A673 (cell line): ENCODE results near the gene LUC7L2. TPM values are rescaled to one million over a fixed set of nuclear protein-coding genes. Genes with fewer than 3 reads are reported as not detected.

Source experiments
- Bru-seq: library from RNA; stranded (reverse); fragments of 400-500 nt; gene quantifications from one replicate; lab custom pipeline; 2021; lab: Mats Ljungman, UMichigan
- BruChase-seq, 2 experiments: library from RNA; stranded (reverse); fragments of 400-500 nt; gene quantifications; one replicate each; lab custom pipeline; 2021; lab: Mats Ljungman, UMichigan
- BruUV-seq: library from RNA; stranded (reverse); fragments of 400-500 nt; replicated peaks from 2 replicates; lab custom pipeline; 2021; lab: Mats Ljungman, UMichigan
- CTCF ChIA-PET: fragments of 300-600 bp; sonication (Branson Sonifier 250); formaldehyde crosslinking; loops from one replicate; lab custom pipeline; 2022; ENCODE audit warnings: antibody characterized with exemption; lab: Charles Lee
- POLR2A ChIA-PET: fragments of 300-600 bp; sonication (Branson Sonifier 250); formaldehyde crosslinking; loops from one replicate; lab custom pipeline; 2022; ENCODE audit warnings: antibody characterized with exemption; ENCODE audit not compliant: low non-redundant PET; lab: Charles Lee
- DNase-seq: peaks from one replicate; pipeline ENCODE4 v3.0.0-alpha.2; 2015; ENCODE audit warnings: low spot score
- H3K27ac ChIP-seq: fragments of 200-600 bp; sonication (generic); 2 replicates; pipeline ENCODE4 v1.5.1; 2016; ENCODE audit warnings: mixed run types, low read depth, mild to moderate bottlenecking, mixed read lengths, antibody characterized with exemption, low read length; ENCODE audit not compliant: poor library complexity, severe bottlenecking
- H3K27me3 ChIP-seq: fragments of 200-600 bp; sonication (generic); replicated peaks from 2 replicates; pipeline ENCODE4 v1.6.1; 2017; ENCODE audit warnings: mixed run types, low read depth, mild to moderate bottlenecking, mixed read lengths, antibody characterized with exemption, low read length; ENCODE audit not compliant: insufficient read depth, poor library complexity
- H3K36me3 ChIP-seq: fragments of 200-600 bp; sonication (generic); 2 replicates; pipeline ENCODE4 v1.6.1; 2016; ENCODE audit warnings: mixed run types, mild to moderate bottlenecking, mixed read lengths, antibody characterized with exemption, low read length; ENCODE audit not compliant: insufficient read depth, poor library complexity, severe bottlenecking
- H3K4me1 ChIP-seq: fragments of 200-600 bp; sonication (generic); 2 replicates; pipeline ENCODE4 v1.6.1; 2017; ENCODE audit warnings: mixed run types, mild to moderate bottlenecking, mixed read lengths, antibody characterized with exemption, low read length; ENCODE audit not compliant: insufficient read depth, poor library complexity, severe bottlenecking
- H3K4me3 ChIP-seq: fragments of 200-600 bp; sonication (generic); 2 replicates; pipeline ENCODE4 v1.5.1; 2016; ENCODE audit warnings: low read depth, mixed run types, mild to moderate bottlenecking, mixed read lengths, low read length; ENCODE audit not compliant: poor library complexity, severe bottlenecking
- H3K9me3 ChIP-seq: fragments of 200-600 bp; sonication (generic); 2 replicates; pipeline ENCODE4 v1.6.1; 2016; ENCODE audit warnings: mixed run types, low read depth, mild to moderate bottlenecking, mixed read lengths, antibody characterized with exemption, low read length; ENCODE audit not compliant: poor library complexity, severe bottlenecking
- EZH2 ChIP-seq: fragments of 200-600 bp; sonication (generic); IDR thresholded peaks from 2 replicates; pipeline ENCODE4 v1.6.1; 2017; ENCODE audit warnings: borderline replicate concordance, low read depth, mild to moderate bottlenecking, mixed read lengths, antibody characterized with exemption, low read length; ENCODE audit not compliant: poor library complexity, severe bottlenecking
- intact Hi-C: fragments of 100-400 bp; cut with micrococcal nuclease; formaldehyde crosslinking; loops from one replicate; pipeline ENCODE4 v1.10.0; 2022; ENCODE audit not compliant: unreplicated experiment
- long read RNA-seq: library from polyadenylated mRNA; stranded (forward); transcript quantifications from one replicate; pipeline ENCODE4 v2.0.0, GENCODE V29; 2022
- total RNA-seq: library from RNA; stranded (reverse); gene quantifications from 2 replicates; pipeline ENCODE4 v1.2.3, GENCODE V29; 2021
- TF ChIP-seq, protein P1 (sequence below): fragments of 300-800, 200-600 bp; sonication (generic); conservative IDR thresholded peaks from 2 replicates; pipeline ENCODE4 v1.5.1; 2017; ENCODE audit warnings: low read depth, mild to moderate bottlenecking, antibody characterized with exemption, low read length, moderate library complexity, mixed read lengths

LUC7L2 gene, protein sequence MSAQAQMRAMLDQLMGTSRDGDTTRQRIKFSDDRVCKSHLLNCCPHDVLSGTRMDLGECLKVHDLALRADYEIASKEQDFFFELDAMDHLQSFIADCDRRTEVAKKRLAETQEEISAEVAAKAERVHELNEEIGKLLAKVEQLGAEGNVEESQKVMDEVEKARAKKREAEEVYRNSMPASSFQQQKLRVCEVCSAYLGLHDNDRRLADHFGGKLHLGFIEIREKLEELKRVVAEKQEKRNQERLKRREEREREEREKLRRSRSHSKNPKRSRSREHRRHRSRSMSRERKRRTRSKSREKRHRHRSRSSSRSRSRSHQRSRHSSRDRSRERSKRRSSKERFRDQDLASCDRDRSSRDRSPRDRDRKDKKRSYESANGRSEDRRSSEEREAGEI
- 98.7 and 107 TPM in 2 replicates for total RNA-seq
- percentile 92 among the genes with signal in this experiment for Bru-seq, nascent RNA
- percentile 97 among the genes with signal in this experiment for BruChase-seq, experiment 1, labeled RNA remaining after a 2-hour chase
- percentile 98 among the genes with signal in this experiment for BruChase-seq, experiment 2, labeled RNA remaining after a 6-hour chase
- long read RNA-seq, transcript LUC7L2-202 (10 exons, 2,645 nt) = major isoform, 303 of 426 reads
- long read RNA-seq, partial matches to known transcripts = 68 of 426 reads
- long read RNA-seq, other reads (novel, unspliced or antisense) = 54 of 426 reads

- H3K4me3 ChIP-seq = peak within 1 kb of the TSS; percentile 85
- BruUV-seq = no TSS peak
- H3K27me3 ChIP-seq = no peaks in the 10 kb centered on the region
- peak; percentile 99 for DNase-seq
- peaks cover 16% of the 10 kb centered on the region for H3K4me1 ChIP-seq
- intact Hi-C loops = loop anchor here (2.0 kb wide), 1 partner anchor 19 kb away; the partner anchor contains the start of gene FMC1
- H3K9me3 ChIP-seq = no peaks in the 10 kb centered on the region
- peak within 1 kb of the TSS; percentile 97 for H3K27ac ChIP-seq
- ChIA-PET POLR2A (interaction anchor here (0.6 kb wide), 3 partner anchors 52 to 333 kb away, joined by 3 to 5 read pairs (median 5); no protein-coding TSS in a partner anchor), CTCF (no interaction called here)
- H3K36me3 ChIP-seq = no peaks in the 10 kb centered on the region
- no peak for TF ChIP-seq EZH2
- TF ChIP-seq, protein P1, sequence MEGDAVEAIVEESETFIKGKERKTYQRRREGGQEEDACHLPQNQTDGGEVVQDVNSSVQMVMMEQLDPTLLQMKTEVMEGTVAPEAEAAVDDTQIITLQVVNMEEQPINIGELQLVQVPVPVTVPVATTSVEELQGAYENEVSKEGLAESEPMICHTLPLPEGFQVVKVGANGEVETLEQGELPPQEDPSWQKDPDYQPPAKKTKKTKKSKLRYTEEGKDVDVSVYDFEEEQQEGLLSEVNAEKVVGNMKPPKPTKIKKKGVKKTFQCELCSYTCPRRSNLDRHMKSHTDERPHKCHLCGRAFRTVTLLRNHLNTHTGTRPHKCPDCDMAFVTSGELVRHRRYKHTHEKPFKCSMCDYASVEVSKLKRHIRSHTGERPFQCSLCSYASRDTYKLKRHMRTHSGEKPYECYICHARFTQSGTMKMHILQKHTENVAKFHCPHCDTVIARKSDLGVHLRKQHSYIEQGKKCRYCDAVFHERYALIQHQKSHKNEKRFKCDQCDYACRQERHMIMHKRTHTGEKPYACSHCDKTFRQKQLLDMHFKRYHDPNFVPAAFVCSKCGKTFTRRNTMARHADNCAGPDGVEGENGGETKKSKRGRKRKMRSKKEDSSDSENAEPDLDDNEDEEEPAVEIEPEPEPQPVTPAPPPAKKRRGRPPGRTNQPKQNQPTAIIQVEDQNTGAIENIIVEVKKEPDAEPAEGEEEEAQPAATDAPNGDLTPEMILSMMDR = no peak
Observed at GRCh38 chr7:139359366-139360209, at the start of gene LUC7L2. TSS of gene LUC7L2 (plus strand) at chr7:139359894. CDS start at chr7:139360262, 368 bp downstream.

DNA sequence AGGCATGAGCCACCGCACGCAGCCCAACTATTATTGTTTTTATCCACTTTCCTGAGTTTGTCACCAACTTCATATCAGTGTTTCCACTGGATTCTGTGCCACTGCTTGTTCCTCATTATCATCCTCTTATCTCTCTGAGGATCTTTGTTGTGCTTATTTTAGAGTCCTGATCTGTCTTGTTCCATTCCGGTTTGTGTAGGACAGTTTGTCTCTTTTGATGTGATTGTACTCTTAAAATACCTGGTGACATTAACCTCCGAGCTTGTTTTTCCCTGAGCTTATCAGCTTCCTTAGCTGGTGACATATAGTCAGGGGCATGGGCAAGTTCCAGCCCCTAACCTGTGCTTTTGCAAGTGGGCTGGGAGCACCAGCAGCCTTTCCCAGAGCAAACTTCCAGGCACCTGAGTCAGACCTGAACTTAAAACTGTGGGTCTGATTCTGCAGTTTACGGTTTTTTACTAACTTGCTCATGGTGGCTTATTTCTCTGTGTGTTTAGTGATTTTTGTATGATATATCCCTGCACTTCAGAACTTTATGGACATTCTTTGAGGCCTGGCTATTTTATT lies 41.7 kb upstream of the LUC7L2 start:
- BruUV-seq = no TSS peak
- Histone ChIP-seq H3K4me1 (no peaks in the 10 kb centered on the region), H3K27ac (no peak overlapping the region), H3K27me3 (no peaks in the 10 kb centered on the region), H3K36me3 (no peaks in the 10 kb centered on the region), H3K4me3 (no peak overlapping the region), H3K9me3 (no peaks in the 10 kb centered on the region)
- CTCF ChIA-PET = no interaction called here
- POLR2A ChIA-PET = no interaction called here
- TF ChIP-seq, protein P1 = no peak
- no peak for TF ChIP-seq EZH2
- intact Hi-C loops = no loop called here
- no peak for DNase-seq
